Right lobe of liver (tissue), 4 donors: ENCODE results near the gene TENT5C.

Source experiments
- POLR2A ChIP-seq: fragments of 450-650 bp; IDR thresholded peaks from one replicate; pipeline ENCODE4 v1.6.1; 2017; ENCODE audit warnings: antibody characterized with exemption, mild to moderate bottlenecking
- TF ChIP-seq, protein P1 (sequence below), 4 donors: fragments of 200-600 bp in 3 of 4; fragments of 450-650 bp in 1 of 4; IDR thresholded peaks; one replicate each; pipeline versions ENCODE4 v1.5.1 to v1.8.0; 2016 to 2022; ENCODE audit warnings: antibody characterized with exemption in 4 of 4, mild to moderate bottlenecking in 2 of 4
- donor health status: DM: no; HTN: no; CAD: no.
- donor health status: DM: no; HTN: no; CAD: no.
- donor health status: DM: no; HTN: yes; CAD: no.

GRCh38 chr1:117591252-117591651 is 14.6 kb upstream of the TENT5C start:
- TF ChIP-seq, protein P1, sequence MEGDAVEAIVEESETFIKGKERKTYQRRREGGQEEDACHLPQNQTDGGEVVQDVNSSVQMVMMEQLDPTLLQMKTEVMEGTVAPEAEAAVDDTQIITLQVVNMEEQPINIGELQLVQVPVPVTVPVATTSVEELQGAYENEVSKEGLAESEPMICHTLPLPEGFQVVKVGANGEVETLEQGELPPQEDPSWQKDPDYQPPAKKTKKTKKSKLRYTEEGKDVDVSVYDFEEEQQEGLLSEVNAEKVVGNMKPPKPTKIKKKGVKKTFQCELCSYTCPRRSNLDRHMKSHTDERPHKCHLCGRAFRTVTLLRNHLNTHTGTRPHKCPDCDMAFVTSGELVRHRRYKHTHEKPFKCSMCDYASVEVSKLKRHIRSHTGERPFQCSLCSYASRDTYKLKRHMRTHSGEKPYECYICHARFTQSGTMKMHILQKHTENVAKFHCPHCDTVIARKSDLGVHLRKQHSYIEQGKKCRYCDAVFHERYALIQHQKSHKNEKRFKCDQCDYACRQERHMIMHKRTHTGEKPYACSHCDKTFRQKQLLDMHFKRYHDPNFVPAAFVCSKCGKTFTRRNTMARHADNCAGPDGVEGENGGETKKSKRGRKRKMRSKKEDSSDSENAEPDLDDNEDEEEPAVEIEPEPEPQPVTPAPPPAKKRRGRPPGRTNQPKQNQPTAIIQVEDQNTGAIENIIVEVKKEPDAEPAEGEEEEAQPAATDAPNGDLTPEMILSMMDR (IDR thresholded peaks at IDR 0.05) = no peak
- TF ChIP-seq POLR2A = no peak
